CD14-positive monocyte (primary cell): ENCODE results near the gene TMUB2. TPM values are rescaled to one million over a fixed set of nuclear protein-coding genes. Genes with fewer than 3 reads are reported as not detected.

ENCODE experiments used
- DNase-seq, 3 donors: peaks; one replicate each; pipeline ENCODE4 v3.0.0-alpha.2; 2011 to 2022
- H2AFZ ChIP-seq: 2 replicates; pipeline ENCODE4 v1.6.0; 2012; ENCODE audit warnings: mild to moderate bottlenecking, low read depth, low read length, inconsistent platforms; ENCODE audit not compliant: insufficient read depth, poor library complexity, severe bottlenecking
- H3K27ac ChIP-seq, 2 donors: 1 replicate in 1 of 2; 2 replicates in 1 of 2; pipeline ENCODE4 v1.5.1; 2012 to 2013; ENCODE audit warnings: low read length in 2 of 2, control low read depth in 1 of 2, inconsistent platforms in 1 of 2, low read depth in 1 of 2, mild to moderate bottlenecking in 1 of 2
- H3K27me3 ChIP-seq, 2 donors: one replicate each; pipeline versions ENCODE4 v1.6.0 to v1.6.1; 2011 to 2013; ENCODE audit warnings: low read length in 2 of 2; ENCODE audit not compliant: control insufficient read depth in 2 of 2, insufficient read depth in 2 of 2
- H3K36me3 ChIP-seq, 2 donors: replicated peaks in 1 of 2; 1 replicate in 1 of 2; 2 replicates in 1 of 2; pipeline versions ENCODE4 v1.5.1 to v1.6.1; 2012 to 2013; ENCODE audit warnings: low read length in 2 of 2, control low read depth in 1 of 2, inconsistent platforms in 1 of 2, mild to moderate bottlenecking in 1 of 2; ENCODE audit not compliant: insufficient read depth in 2 of 2, control insufficient read depth in 1 of 2
- H3K4me1 ChIP-seq, 2 donors: 1 replicate in 1 of 2; 2 replicates in 1 of 2; pipeline versions ENCODE4 v1.5.1 to v1.6.1; 2012 to 2013; ENCODE audit warnings: low read length in 2 of 2, control low read depth in 1 of 2, inconsistent platforms in 1 of 2, mild to moderate bottlenecking in 1 of 2, moderate library complexity in 1 of 2; ENCODE audit not compliant: insufficient read depth in 2 of 2, control insufficient read depth in 1 of 2
- H3K4me2 ChIP-seq: replicated peaks from 2 replicates; pipeline ENCODE3; 2012; ENCODE audit warnings: low read length, moderate library complexity, mild to moderate bottlenecking; ENCODE audit not compliant: poor library complexity, severe bottlenecking; ENCODE audit errors: extremely low read depth
- H3K4me3 ChIP-seq, 3 experiments: fragments of 200-600 bp in 1 of 3; sonication (generic) in 1 of 3; replicated peaks in 1 of 3; 1 replicate in 2 of 3; 2 replicates in 1 of 3; pipeline ENCODE4 v1.5.1; 2011 to 2013; ENCODE audit warnings: low read length in 3 of 3, mild to moderate bottlenecking in 3 of 3, control low read depth in 2 of 3, low read depth in 2 of 3, inconsistent platforms in 1 of 3, moderate library complexity in 1 of 3
- H3K79me2 ChIP-seq: 2 replicates; pipeline ENCODE4 v1.6.0; 2012; ENCODE audit warnings: mild to moderate bottlenecking, control low read depth, inconsistent platforms, low read length, moderate library complexity; ENCODE audit not compliant: insufficient read depth
- H3K9ac ChIP-seq: 2 replicates; pipeline ENCODE4 v1.6.0; 2017; ENCODE audit warnings: low read length, mild to moderate bottlenecking; ENCODE audit not compliant: insufficient read depth, poor library complexity, severe bottlenecking
- H3K9me3 ChIP-seq, 2 donors: replicated peaks in 1 of 2; 1 replicate in 1 of 2; 2 replicates in 1 of 2; pipeline versions ENCODE4 v1.5.1 to v1.6.1; 2012 to 2013; ENCODE audit warnings: low read length in 2 of 2, control low read depth in 1 of 2; ENCODE audit not compliant: control insufficient read depth in 1 of 2, insufficient read depth in 1 of 2
- H4K20me1 ChIP-seq: 2 replicates; pipeline ENCODE4 v1.6.0; 2012; ENCODE audit warnings: mild to moderate bottlenecking, low read length, control low read depth, moderate library complexity; ENCODE audit not compliant: insufficient read depth
- H3K27ac Mint-ChIP-seq, 7 donors: one replicate each; pipeline ENCODE4 v1.8.0; 2020; ENCODE audit warnings: mild to moderate bottlenecking in 7 of 7, mixed read lengths in 7 of 7, moderate library complexity in 6 of 7, inconsistent platforms in 2 of 7
- H3K27me3 Mint-ChIP-seq, 3 donors: one replicate each; pipeline ENCODE4 v1.8.0; 2021 to 2022; ENCODE audit warnings: low read depth in 3 of 3, mild to moderate bottlenecking in 3 of 3, mixed read lengths in 3 of 3, moderate library complexity in 3 of 3, inconsistent platforms in 1 of 3
- H3K36me3 Mint-ChIP-seq, 2 donors: one replicate each; pipeline ENCODE4 v1.8.0; 2020; ENCODE audit warnings: mixed read lengths in 2 of 2, inconsistent platforms in 1 of 2, mild to moderate bottlenecking in 1 of 2
- H3K4me1 Mint-ChIP-seq: one replicate; pipeline ENCODE4 v1.8.0; 2020; ENCODE audit warnings: mild to moderate bottlenecking, mixed read lengths
- H3K4me3 Mint-ChIP-seq, 2 donors: one replicate each; pipeline ENCODE4 v1.8.0; 2020; ENCODE audit warnings: mild to moderate bottlenecking in 2 of 2, mixed read lengths in 2 of 2, moderate library complexity in 1 of 2
- H3K9me3 Mint-ChIP-seq, 7 donors: one replicate each; pipeline ENCODE4 v1.8.0; 2020 to 2022; ENCODE audit warnings: mixed read lengths in 7 of 7, mild to moderate bottlenecking in 6 of 7, moderate library complexity in 6 of 7, inconsistent platforms in 2 of 7
- CTCF ChIP-seq: fragments of 200-600 bp; IDR thresholded peaks from one replicate; pipeline ENCODE4 v1.8.0; 2022; ENCODE audit warnings: antibody characterized with exemption, mild to moderate bottlenecking
- WGBS: methylation state at CpG from one replicate; pipeline ENCODE4 v1.1.5; 2013; ENCODE audit warnings: missing lambda C conversion rate; ENCODE audit not compliant: insufficient coverage; 5-methylcytosine and 5-hydroxymethylcytosine counted together
- intact Hi-C, 2 donors: fragments of 100-400 bp; cut with micrococcal nuclease; formaldehyde crosslinking; loops; one replicate each; pipeline versions ENCODE4 v1.15.0 to v1.15.1; 2023
- polyA plus RNA-seq, 3 donors: library from polyadenylated mRNA; depleted of rRNA in 1 of 3; unstranded in 2 of 3; stranded (reverse) in 1 of 3; fragments of 300-500 nt in 2 of 3; fragments of >200 nt in 1 of 3; fragmentation: Illumina TruSeq in 2 of 3; gene quantifications; 1 replicate in 2 of 3; 2 replicates in 1 of 3; pipeline ENCODE4 v1.2.3, GENCODE V29; 2012 to 2021

Gene TMUB2
- polyA plus RNA-seq, 3 donors = 41.3 to 118 (median 41.7) TPM

GRCh38 chr17:44206825-44207155 lies 20.0 kb downstream of the TMUB2 start:
- Mint-ChIP-seq H3K27ac (no peak overlapping the region), H3K4me1 (peaks cover 53% of the 10 kb centered on the region), H3K9me3 (no peaks in the 10 kb centered on the region), H3K36me3 (peaks cover 36 to 57% of the 10 kb centered on the region in 2 donors), H3K27me3 (no peaks in the 10 kb centered on the region), H3K4me3 (no peak overlapping the region)
- WGBS = no CpG with 5 or more reads among the region's 6 CpGs
- Histone ChIP-seq H3K9me3 (no peaks in the 10 kb centered on the region), H2AFZ (no peak overlapping the region), H3K4me1 (peaks cover 36 to 57% of the 10 kb centered on the region in 2 donors), H3K27ac (no peak overlapping the region), H3K4me2 (no peak overlapping the region), H4K20me1 (peaks cover 25% of the 10 kb centered on the region), H3K27me3 (no peaks in the 10 kb centered on the region), H3K36me3 (peaks cover 45 to 51% of the 10 kb centered on the region in 2 donors), H3K79me2 (peaks cover 5% of the 10 kb centered on the region), H3K9ac (no peak overlapping the region), H3K4me3 (no peak overlapping the region)
- intact Hi-C loops = no loop called here
- TF ChIP-seq CTCF = peak; percentile 6
- no peak for DNase-seq

GRCh38 chr17:44207319-44207718 lies 20.5 kb downstream of the TMUB2 start:
- no peak overlapping the region for H3K27ac Mint-ChIP-seq
- H3K36me3 ChIP-seq = peaks cover 45 to 54% of the 10 kb centered on the region in 2 donors
- no peaks in the 10 kb centered on the region for H3K9me3 Mint-ChIP-seq

More at GRCh38 chr17:44207319-44207718, 20.5 kb downstream of the TMUB2 start:
- Histone ChIP-seq H3K79me2 (peaks cover 5% of the 10 kb centered on the region), H3K27ac (no peak overlapping the region), H3K9me3 (no peaks in the 10 kb centered on the region), H3K4me3 (no peak overlapping the region), H3K27me3 (no peaks in the 10 kb centered on the region), H4K20me1 (peaks cover 25% of the 10 kb centered on the region), H3K4me1 (peaks cover 36 to 57% of the 10 kb centered on the region in 2 donors), H3K4me2 (no peak overlapping the region), H3K9ac (no peak overlapping the region), H2AFZ (no peak overlapping the region)
- no peak overlapping the region for H3K4me3 Mint-ChIP-seq
- intact Hi-C loops = no loop called here
- peaks cover 51% of the 10 kb centered on the region for H3K4me1 Mint-ChIP-seq
- WGBS = 96% methylated on average over 11 of the region's 17 CpGs
- no peak for TF ChIP-seq CTCF
- no peak for DNase-seq
- H3K27me3 Mint-ChIP-seq = no peaks in the 10 kb centered on the region
- H3K36me3 Mint-ChIP-seq = peaks cover 36 to 62% of the 10 kb centered on the region in 2 donors
